GM19467 (cell line): ENCODE measurements around the gene RND3.
A peak's percentile ranks its signal among the peaks of the same experiment; 100 is the strongest.

ENCODE experiments used
- ATAC-seq: cut with Tn5 transposase; IDR thresholded peaks from one replicate; pipeline ENCODE4 v1.9.1; 2021; ENCODE audit warnings: mild to moderate bottlenecking, moderate library complexity; ENCODE audit not compliant: unreplicated experiment

RND3 gene

DNA sequence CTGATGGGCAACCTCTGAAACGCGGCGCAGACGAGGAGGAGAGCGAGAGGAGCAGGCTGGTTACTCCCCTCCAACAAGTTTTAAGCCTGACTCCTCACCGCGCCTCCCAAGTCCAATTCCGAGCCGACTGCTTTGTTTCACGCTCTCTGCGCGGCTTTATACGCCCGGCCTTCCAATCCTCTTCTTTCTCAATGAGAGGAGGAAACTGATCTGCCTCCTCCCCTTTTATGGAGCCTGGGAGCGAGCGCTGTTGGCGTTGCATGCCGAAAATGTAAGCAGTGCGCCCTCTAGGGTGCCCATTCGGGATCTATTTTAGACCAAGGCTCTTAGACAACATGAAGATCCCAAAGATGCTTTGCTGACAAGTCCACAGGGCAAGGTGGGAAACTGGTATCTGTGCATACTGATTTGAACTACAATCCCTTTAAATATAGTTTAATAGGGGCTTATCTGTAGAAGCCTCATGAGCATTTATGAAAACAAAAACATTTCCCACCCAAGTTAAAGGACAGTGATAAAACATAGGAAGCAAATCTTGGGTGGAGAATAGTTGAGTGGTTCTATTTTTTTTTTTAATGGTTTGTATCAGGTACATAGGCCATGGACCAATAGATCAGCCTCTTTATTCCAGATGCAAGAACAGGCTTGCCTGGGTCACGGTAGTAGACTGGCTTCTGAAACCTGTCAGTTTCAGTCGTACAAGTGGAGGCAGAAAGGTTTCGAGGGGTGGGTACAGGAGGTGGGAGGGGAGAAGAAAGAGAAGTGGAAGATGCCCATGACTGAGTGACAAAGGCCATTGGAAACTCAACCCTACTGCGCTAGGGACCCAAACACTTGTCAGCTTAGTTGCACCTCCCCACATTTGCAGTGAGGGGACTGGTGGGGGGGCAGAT, at the start of gene RND3:
RND3 (minus strand) TSS at position 131 of the 893 bp plus-strand sequence. CDS start 250 bp downstream, outside the sequence.
- ATAC-seq, result peak; percentile 68

GRCh38 chr2:150535176-150535575, 47.7 kb upstream of the RND3 start:
- no peak for ATAC-seq

GRCh38 chr2:150532879-150533278, 45.4 kb upstream of the RND3 start:
- ATAC-seq, result no peak

DNA sequence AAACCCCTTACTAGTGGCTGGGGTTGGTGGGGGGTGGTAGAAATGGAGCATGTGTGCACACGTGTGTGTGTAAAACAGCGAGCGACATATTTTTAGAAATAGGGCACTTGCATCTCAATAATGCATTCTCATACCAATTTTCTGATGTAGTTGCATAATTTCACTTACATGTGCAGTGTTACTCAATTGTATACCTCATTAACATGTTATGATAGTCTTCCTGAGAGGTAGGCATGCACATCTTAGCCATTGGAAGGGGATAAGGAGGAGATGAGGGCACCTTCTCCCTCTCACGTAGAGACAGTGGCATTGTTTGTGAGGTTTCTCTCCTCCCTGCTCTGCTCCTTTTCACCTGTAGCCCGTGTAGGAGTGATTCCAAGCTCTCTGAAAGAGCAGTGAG, 44.6 kb upstream of the RND3 start:
- no peak for ATAC-seq

GRCh38 chr2:150531591-150531990, 44.1 kb upstream of the RND3 start:
- ATAC-seq, result no peak

GRCh38 chr2:150530168-150530567, 42.7 kb upstream of the RND3 start:
- no peak for ATAC-seq

DNA sequence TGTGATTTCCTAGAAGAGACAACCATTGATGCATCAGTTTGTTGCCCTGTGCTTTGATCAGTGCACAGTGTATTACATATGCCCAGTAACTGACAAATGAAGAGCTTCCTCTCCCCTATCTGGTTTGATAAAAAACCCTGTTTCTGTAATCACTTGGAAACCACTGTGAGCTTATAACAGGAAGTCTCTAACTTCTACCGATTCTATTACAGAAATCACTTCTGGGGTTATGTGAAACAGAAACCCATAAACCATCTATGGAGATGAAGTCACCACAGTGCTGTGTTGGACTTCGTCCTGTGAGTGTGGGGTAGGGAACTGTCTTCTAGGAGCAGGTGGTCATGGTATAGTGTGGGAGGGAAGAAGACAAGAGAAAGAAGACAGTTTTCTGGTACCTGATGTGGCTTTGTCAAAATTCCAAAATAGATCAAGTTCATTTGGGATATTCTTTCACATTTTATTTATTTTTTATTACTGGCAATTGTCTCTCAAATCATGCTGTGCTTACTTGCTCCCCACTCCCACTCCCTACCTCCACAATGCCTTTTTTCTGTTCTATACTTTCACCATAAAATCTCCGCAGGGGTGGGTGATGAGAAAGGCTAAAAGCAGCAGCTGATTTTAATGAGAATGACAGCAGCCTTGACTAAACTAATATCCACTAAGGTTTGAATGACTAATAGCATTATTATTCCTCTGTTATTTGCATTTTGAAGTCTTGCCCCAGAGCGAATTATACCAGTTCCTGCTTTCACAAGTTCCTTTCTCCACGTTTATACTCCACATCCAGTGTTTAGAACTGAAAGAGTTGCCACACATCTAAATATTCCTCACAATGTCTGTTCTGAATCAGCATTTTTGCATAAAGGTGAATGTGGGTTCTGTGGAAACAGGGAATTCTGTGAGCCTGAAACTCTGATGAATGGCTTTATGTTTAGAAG, 41.7 kb upstream of the RND3 start:
- peak; percentile 90 for ATAC-seq

- no peak for ATAC-seq
These were observed 39.4 kb upstream of the RND3 start for GRCh38 chr2:150526827-150527226.

DNA sequence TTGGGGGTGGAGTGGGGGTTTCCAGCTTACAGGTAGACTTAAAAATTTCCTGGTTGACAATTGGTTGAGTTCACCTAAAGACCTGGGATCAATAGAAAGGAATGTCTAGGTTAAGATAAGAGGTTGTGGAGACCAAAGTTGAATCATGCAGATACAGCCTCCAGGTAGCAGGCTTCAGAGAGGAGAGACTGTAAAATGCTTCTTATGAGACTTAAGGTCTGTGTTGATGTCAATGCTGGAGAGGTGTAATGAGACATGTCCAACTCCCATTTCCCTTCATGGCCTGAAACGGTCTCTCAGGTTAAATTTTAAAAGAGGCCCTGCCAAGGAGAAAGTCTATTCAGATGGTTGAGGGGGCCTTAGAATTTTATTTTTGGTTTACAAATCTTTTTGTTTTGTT, 38.5 kb upstream of the RND3 start:
- ATAC-seq, result no peak

DNA sequence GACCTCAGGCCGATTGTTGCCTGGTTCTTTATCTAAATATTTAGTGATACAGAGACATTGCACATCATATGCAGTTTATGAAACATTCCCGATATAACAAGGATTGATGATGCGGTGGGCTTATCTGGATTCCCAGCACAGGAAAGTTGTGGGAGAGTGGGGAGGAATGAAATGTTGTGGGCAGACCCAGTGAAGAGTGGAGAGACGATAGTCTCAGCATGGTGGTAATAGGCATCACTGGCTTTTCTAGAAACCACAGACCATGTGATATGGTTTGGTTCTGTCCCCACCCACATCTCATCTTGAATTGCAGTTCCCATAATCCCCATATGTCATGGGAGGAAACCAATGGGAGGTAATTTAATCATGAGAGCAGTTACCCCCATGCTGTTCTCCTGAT, 34.8 kb upstream of the RND3 start:
- ATAC-seq, result no peak

- ATAC-seq, result peak; percentile 54
These were observed 33.6 kb upstream of the RND3 start for GRCh38 chr2:150520887-150521664.

GRCh38 chr2:150520033-150520432, 32.6 kb upstream of the RND3 start:
- no peak for ATAC-seq

- ATAC-seq, result no peak
These were observed 30.6 kb upstream of the RND3 start for GRCh38 chr2:150517951-150518680.

DNA sequence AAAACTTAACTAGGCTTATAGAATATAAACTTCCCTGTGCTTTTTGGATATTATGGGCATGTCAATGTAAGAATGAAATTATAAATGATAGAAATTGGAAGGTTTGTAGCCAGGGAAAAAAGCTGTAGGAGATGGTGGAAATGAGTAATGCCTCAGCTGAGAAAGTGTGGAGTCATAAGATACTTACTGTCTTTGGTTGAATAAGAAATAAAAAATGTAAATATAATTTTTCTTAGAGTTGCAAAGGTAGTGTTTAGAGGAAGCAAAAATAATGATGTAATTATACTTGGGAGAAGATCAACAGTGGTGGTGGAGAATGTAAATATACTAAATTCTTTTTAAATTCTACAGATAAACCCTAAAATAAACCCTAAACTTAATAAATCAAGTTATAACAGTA, 26.2 kb upstream of the RND3 start:
- no peak for ATAC-seq

GRCh38 chr2:150508497-150509137, 21.1 kb upstream of the RND3 start:
- ATAC-seq, result no peak

- no peak for ATAC-seq
These were observed 19.6 kb upstream of the RND3 start for GRCh38 chr2:150507071-150507470.

GRCh38 chr2:150505178-150505577, 17.7 kb upstream of the RND3 start:
- ATAC-seq, result no peak

DNA sequence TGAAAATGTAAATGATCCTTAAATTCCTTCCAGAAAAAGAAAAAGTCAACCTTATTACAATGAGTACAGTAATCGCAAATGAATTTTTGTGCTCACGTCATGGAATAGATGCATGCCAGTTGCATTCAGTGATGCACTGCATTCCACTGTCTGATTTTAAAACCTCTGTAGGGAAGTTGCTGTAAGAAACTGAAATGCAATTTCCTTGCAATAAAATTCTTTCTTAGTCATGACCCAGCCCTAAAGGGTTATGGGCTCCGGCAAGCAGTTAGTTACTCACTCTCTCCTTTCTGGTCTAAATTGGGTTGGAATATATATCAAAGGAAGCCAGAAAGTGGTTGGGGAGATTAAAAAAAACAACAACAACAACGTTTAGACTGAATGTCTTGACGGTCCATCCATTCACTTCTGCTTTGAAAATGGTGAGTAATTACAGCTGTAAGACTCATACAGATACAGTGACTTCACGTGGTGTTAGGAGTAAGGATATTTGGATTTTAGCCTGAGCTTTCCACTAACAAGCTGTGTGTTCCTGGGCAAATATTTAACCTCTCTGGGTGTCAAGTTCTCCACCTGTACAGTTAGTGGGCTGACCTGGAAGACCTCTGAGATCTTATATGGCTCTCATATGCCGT, 8.6 kb upstream of the RND3 start:
- no peak for ATAC-seq

GRCh38 chr2:150495001-150495400, 7.5 kb upstream of the RND3 start:
- no peak for ATAC-seq
